ENCODE data around the gene NDUFAF8. TPM values are rescaled to one million over a fixed set of nuclear protein-coding genes. Genes with fewer than 3 reads are reported as not detected.

The NDUFAF8 gene
- 52.9 TPM for total RNA-seq

GRCh38 chr17:81238815-81239713 lies at the start of gene NDUFAF8, which contains the start of gene TEPSIN:
NDUFAF8 (plus strand) TSS chr17:81239318; CDS start chr17:81239364, 46 bp downstream.
TEPSIN (minus strand) TSS chr17:81239055; CDS start chr17:81239033, 22 bp downstream.
- DNase-seq (ENCODE audit: low spot score): peak; percentile 98

- no peak for DNase-seq (ENCODE audit: low spot score)
These were observed 49.2 kb upstream of the NDUFAF8 start for GRCh38 chr17:81189670-81190530.

GRCh38 chr17:81190591-81190990 lies 48.5 kb upstream of the NDUFAF8 start:
- DNase-seq (ENCODE audit: low spot score): no peak

GRCh38 chr17:81191116-81191515 lies 48.0 kb upstream of the NDUFAF8 start:
- DNase-seq (ENCODE audit: low spot score): no peak

GRCh38 chr17:81191646-81192045 lies 47.5 kb upstream of the NDUFAF8 start:
- no peak for DNase-seq (ENCODE audit: low spot score)

- no peak for DNase-seq (ENCODE audit: low spot score)
These were observed 46.6 kb upstream of the NDUFAF8 start for GRCh38 chr17:81192386-81193050.

- DNase-seq (ENCODE audit: low spot score): no peak
These were observed 46.1 kb upstream of the NDUFAF8 start for GRCh38 chr17:81193051-81193410.

GRCh38 chr17:81193470-81194224 lies 45.5 kb upstream of the NDUFAF8 start:
- DNase-seq (ENCODE audit: low spot score): peak; percentile 68

- DNase-seq (ENCODE audit: low spot score): no peak
These were observed 44.8 kb upstream of the NDUFAF8 start for GRCh38 chr17:81194225-81194760.

- peak; percentile 66 for DNase-seq (ENCODE audit: low spot score)
These were observed 43.9 kb upstream of the NDUFAF8 start for GRCh38 chr17:81194941-81195901.

- no peak for DNase-seq (ENCODE audit: low spot score)
These were observed 43.1 kb upstream of the NDUFAF8 start for GRCh38 chr17:81195941-81196495.

GRCh38 chr17:81196505-81197408 lies 42.4 kb upstream of the NDUFAF8 start:
- no peak for DNase-seq (ENCODE audit: low spot score)

GRCh38 chr17:81197409-81197795 lies 41.7 kb upstream of the NDUFAF8 start:
- DNase-seq (ENCODE audit: low spot score): no peak

GRCh38 chr17:81197831-81198490 lies 41.2 kb upstream of the NDUFAF8 start:
- DNase-seq (ENCODE audit: low spot score): no peak

- no peak for DNase-seq (ENCODE audit: low spot score)
These were observed 40.2 kb upstream of the NDUFAF8 start for GRCh38 chr17:81198826-81199481.

- DNase-seq (ENCODE audit: low spot score): no peak
These were observed 39.7 kb upstream of the NDUFAF8 start for GRCh38 chr17:81199482-81199830.

- no peak for DNase-seq (ENCODE audit: low spot score)
These were observed 38.9 kb upstream of the NDUFAF8 start for GRCh38 chr17:81200201-81200600.

Data from ureter (tissue), 1 donor.